ENCODE measurements around the gene OCSTAMP.

DNA sequence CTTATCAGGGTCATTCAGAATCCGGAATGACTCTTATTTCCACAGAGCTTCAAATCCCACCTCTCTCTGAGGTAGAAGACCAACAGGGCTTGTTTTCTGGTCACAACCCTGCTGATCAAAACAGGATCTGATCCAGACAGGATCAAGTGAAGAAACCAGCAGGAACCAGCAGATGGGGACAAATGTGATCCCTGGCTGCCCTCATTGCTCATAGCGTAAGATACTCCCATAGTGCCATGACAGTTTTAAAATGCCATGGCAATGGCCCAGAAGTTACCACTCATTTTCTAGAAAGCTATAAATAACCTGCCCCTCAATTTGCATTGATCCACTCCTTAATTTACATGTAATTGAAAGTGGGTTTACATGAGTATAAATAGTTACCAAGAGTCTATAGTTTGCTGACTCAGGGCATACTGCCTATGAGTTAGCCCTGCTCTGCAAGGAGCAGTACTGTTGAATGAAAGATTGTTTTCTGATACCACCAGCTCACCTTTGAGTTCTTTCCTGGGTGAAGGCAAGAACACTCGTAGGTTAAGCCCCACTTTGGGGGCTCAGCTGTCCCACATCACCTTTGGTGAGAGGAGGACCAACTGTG, 30.9 kb downstream of the OCSTAMP start:
- TF ChIP-seq, protein P1, sequence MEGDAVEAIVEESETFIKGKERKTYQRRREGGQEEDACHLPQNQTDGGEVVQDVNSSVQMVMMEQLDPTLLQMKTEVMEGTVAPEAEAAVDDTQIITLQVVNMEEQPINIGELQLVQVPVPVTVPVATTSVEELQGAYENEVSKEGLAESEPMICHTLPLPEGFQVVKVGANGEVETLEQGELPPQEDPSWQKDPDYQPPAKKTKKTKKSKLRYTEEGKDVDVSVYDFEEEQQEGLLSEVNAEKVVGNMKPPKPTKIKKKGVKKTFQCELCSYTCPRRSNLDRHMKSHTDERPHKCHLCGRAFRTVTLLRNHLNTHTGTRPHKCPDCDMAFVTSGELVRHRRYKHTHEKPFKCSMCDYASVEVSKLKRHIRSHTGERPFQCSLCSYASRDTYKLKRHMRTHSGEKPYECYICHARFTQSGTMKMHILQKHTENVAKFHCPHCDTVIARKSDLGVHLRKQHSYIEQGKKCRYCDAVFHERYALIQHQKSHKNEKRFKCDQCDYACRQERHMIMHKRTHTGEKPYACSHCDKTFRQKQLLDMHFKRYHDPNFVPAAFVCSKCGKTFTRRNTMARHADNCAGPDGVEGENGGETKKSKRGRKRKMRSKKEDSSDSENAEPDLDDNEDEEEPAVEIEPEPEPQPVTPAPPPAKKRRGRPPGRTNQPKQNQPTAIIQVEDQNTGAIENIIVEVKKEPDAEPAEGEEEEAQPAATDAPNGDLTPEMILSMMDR (IDR thresholded peaks at IDR 0.05) = no peak
- TF ChIP-seq POLR2A (IDR thresholded peaks at IDR 0.05) = no peak

All from right lobe of liver (tissue), 4 donors.